Upper lobe of right lung (tissue), 1 donor: Measurements from ENCODE around the gene UBXN11. TPM values are rescaled to one million over a fixed set of nuclear protein-coding genes. Genes with fewer than 3 reads are reported as not detected.
"Not testable (repeated sequence)": the region's sequence is repeated elsewhere in the genome, so short reads cannot be mapped to it uniquely, and the experiment has no call there.

Source experiments
- ATAC-seq: fragments of 200-7000 bp; cut with Tn5 transposase; one replicate; pipeline ENCODE4 v1.9.1; 2020; ENCODE audit warnings: mild to moderate bottlenecking, moderate library complexity
- DNase-seq: peaks from one replicate; pipeline ENCODE4 v3.0.0-alpha.2; 2020
- H3K27ac ChIP-seq: fragments of 200-600 bp; one replicate; pipeline ENCODE4 v1.8.0; 2022
- H3K27me3 ChIP-seq: fragments of 200-600 bp; one replicate; pipeline ENCODE4 v1.8.0; 2022; ENCODE audit warnings: mild to moderate bottlenecking
- H3K36me3 ChIP-seq: fragments of 200-600 bp; one replicate; pipeline ENCODE4 v1.8.0; 2022
- H3K4me1 ChIP-seq: fragments of 200-600 bp; one replicate; pipeline ENCODE4 v1.8.0; 2022
- H3K4me3 ChIP-seq: fragments of 200-600 bp; one replicate; pipeline ENCODE4 v1.8.0; 2022; ENCODE audit warnings: mild to moderate bottlenecking
- H3K9me3 ChIP-seq: fragments of 200-600 bp; one replicate; pipeline ENCODE4 v1.8.0; 2022
- CTCF ChIP-seq: fragments of 200-600 bp; IDR thresholded peaks from one replicate; pipeline ENCODE4 v1.8.0; 2022; ENCODE audit warnings: antibody characterized with exemption
- intact Hi-C: fragments of 100-400 bp; cut with DNase I; formaldehyde crosslinking; loops from one replicate; pipeline ENCODE4 v1.11.0; 2022
- total RNA-seq: library from RNA; stranded (reverse); fragmentation: NEBNext Ultra II Directional; extraction: Animal tissue kit (Norgen Biotek cat#: 25700); gene quantifications from one replicate; pipeline ENCODE4 v1.2.1, GENCODE V29; 2021
- donor health status: DM: no; HTN: yes; CAD: no; lungs with severe emphysema.

The UBXN11 gene
- total RNA-seq, 1 donor from 2014 or later, result 37.0 TPM

DNA sequence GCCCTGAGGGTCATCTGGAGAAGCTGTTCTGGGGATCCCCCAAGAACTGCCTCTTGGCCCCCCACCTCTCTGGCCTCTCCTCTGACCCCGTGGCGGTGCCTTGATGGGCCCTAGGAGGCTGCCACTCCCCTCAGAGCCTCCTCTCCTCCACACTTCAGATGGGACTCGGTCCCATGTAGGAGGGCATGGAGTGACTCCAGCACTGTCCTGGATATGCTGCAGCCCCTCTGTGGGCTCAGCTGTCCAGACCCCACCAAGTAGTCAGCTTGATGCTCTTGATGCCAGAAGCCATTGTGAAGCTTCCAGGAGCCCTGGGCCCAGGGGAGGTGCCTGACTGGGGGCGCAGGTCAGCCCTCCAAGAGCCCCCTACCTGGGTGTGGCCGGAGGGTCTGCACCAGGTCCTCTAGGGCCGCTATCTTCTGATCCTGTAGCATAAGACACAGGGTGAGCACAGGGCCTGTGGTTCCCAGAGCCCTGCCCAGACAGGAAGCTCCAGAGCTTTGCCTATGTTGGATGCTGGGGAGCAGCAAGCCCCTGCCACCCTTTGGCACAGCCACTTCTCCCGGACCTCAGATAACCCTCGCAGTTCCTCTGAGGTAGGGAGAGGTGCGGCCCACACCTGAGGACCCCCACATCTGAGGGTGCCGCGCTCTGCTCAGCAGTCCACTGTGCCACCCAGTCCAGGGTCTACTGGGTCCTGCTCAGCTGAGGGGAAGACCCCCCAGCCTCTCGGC is 9.2 kb downstream of the UBXN11 start:
- Histone ChIP-seq H3K27me3 (no peaks in the 10 kb centered on the region), H3K4me3 (no peak overlapping the region), H3K27ac (no peak overlapping the region), H3K9me3 (no peaks in the 10 kb centered on the region), H3K4me1 (peaks cover 4% of the 10 kb centered on the region), H3K36me3 (no peaks in the 10 kb centered on the region)
- DNase-seq, result no peak
- intact Hi-C loops, result no loop called here
- ATAC-seq, result no peak
- TF ChIP-seq CTCF, result no peak

DNA sequence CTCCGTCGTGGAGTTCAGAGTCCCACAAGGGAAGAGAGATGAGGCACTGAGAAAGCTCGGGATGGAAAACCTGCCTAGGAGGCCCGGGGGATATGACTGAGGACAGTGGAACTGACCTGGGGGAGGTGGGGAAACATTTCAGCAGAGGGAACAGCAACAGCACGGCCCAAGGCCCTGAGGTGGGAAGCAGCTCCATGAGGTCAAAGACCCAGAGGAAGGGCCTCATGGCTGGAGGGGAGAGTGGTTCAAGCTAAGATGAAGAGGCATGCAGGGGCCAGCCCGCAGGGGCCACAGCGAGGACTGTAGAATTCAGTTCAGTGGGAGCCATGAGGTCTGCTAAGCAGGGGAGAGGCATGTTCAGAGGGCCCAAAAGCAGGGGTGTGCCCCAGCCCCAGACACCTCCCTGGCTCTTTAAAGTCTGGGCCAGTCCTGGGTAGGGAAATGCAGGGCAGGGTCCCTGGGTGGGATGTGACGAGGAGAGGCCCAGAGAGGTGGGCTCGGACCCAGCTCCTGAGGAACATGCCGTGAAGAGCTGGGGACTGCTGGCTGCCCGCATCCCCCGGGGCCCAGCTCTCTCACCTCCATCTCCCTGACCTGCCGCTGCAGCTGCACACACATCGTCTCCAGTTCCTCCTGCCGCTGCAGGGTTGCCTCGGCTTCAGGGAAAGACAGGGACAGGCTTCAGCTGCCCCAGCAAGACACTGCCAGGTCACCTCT is 9.9 kb downstream of the UBXN11 start:
- DNase-seq (no peak), ATAC-seq (no peak)
- TF ChIP-seq CTCF, result no peak
- no peaks in the 10 kb centered on the region for H3K27me3 ChIP-seq
- H3K27ac ChIP-seq, result no peak overlapping the region
- intact Hi-C loops, result no loop called here
- H3K4me3 ChIP-seq, result no peak overlapping the region
- peaks cover 5% of the 10 kb centered on the region for H3K4me1 ChIP-seq
- no peaks in the 10 kb centered on the region for H3K36me3 ChIP-seq
- H3K9me3 ChIP-seq, result no peaks in the 10 kb centered on the region

DNA sequence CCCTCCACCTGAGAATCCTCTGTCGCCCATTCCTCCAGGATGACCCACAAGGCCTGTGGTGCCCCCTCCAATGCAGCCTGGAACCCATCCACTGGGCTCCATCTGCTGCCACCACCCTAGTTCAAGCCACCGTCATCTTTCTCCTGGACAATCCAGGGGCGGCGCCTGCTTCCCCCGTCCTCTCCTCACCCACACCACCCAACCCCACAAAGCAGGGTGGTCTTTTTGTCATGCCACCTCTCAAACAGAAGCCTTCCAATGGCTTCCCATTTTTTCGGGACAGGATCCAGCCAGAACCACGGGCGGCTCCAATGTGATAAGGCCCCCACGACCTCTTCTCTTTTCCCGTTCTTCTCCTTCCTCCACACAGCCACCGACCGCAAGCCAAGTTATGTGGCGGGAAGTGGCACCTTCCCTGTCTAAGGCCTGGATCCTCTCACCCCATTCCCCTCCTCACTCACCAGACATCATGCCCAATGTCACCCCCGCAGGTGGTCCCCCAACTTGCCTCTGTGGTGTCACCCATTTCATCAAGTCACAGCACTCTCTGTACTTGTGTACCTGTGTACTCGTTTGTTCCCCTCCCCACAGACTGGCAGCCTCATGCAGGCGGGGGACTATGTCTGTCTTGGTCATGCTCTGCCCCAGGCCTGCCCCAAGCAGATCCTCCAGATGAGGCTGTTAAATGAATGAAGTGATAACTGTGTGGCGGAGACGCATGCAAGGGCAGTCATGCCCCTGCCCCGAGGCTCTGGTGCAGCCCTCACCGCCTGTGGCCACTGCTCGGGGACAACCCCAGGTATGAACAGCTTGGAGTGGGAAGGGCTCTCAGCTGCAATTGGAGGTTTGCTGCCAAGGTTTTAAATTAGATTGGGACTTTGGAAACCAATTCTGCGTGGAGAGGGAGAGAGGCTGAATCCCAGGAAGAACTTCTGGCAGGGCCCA is 11.0 kb downstream of the UBXN11 start:
- H3K4me1 ChIP-seq, result peaks cover 16% of the 10 kb centered on the region
- DNase-seq (no peak), ATAC-seq (no peak)
- intact Hi-C loops, result no loop called here
- no peak for TF ChIP-seq CTCF
- H3K27me3 ChIP-seq, result no peaks in the 10 kb centered on the region
- no peak overlapping the region for H3K4me3 ChIP-seq
- no peaks in the 10 kb centered on the region for H3K9me3 ChIP-seq
- H3K27ac ChIP-seq, result no peak overlapping the region
- no peaks in the 10 kb centered on the region for H3K36me3 ChIP-seq

DNA sequence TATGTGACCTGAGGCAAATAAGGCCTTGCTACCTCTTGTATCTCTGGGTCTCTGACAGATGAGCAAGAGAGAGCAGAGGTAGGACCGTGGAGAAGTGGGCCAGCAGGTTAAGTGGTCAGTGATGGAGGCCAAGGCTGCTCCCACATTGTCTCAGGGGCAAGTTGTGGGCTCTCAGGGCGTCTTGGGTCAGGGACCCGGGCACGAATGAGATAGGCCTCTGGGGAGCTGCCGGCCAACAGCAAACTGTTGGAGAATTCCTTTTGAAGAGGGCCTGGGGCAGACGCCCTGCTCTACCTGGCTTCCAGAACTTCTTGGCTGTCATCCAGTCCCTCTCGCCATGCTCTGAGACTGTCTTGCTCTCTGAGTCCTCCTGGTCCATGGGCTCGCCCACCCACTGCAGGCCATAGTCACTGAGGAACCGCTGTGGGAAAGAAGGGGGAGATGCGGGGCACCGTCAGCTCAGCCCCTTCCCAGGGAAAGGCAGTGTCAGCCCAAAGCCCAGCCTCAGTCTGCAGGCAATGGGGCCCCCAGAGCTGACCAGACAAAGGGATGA is 12.4 kb downstream of the UBXN11 start:
- Histone ChIP-seq H3K36me3 (no peaks in the 10 kb centered on the region), H3K9me3 (no peaks in the 10 kb centered on the region), H3K27me3 (no peaks in the 10 kb centered on the region), H3K27ac (no peak overlapping the region), H3K4me3 (no peak overlapping the region), H3K4me1 (peaks cover 28% of the 10 kb centered on the region)
- TF ChIP-seq CTCF, result no peak
- ATAC-seq, result no peak
- intact Hi-C loops, result no loop called here
- DNase-seq, result no peak

GRCh38 chr1:26292735-26293134 is 13.7 kb downstream of the UBXN11 start:
- H3K4me3 ChIP-seq, H3K27me3 ChIP-seq, H3K36me3 ChIP-seq, H3K27ac ChIP-seq, ATAC-seq, H3K9me3 ChIP-seq, DNase-seq, intact Hi-C loops: not testable (repeated sequence)
- peaks cover 34% of the 10 kb centered on the region for H3K4me1 ChIP-seq
